ENCODE data around the gene EEF1G.

- TF ChIP-seq CTCF (IDR thresholded peaks at IDR 0.05; ENCODE audit: insufficient read depth, low read length, poor library complexity, severe bottlenecking) = no peak
- no peak for TF ChIP-seq EZH2phosphoT487 (conservative IDR thresholded peaks at IDR 0.05; ENCODE audit: low read length)
These were observed 48.9 kb upstream of the EEF1G start for GRCh38 chr11:62622476-62623089.

Measured in SU-DHL-6 (cell line).